GM12801 (cell line): ENCODE measurements around the gene TTC16.

ENCODE experiments used
- CTCF ChIP-seq: IDR thresholded peaks from one replicate; pipeline ENCODE4 v1.5.1; 2011; ENCODE audit warnings: control low read depth; ENCODE audit not compliant: insufficient read length; ENCODE audit errors: extremely low read depth

Gene TTC16

GRCh38 chr9:127690735-127691134, 25.1 kb upstream of the TTC16 start:
- TF ChIP-seq CTCF: no peak

GRCh38 chr9:127692071-127692470, 23.8 kb upstream of the TTC16 start:
- no peak for TF ChIP-seq CTCF

GRCh38 chr9:127693143-127693542, 22.7 kb upstream of the TTC16 start:
- TF ChIP-seq CTCF: no peak

- no peak for TF ChIP-seq CTCF
Measured at GRCh38 chr9:127693697-127694096, 22.2 kb upstream of the TTC16 start.

- no peak for TF ChIP-seq CTCF
Measured at GRCh38 chr9:127694890-127695720, 20.8 kb upstream of the TTC16 start.

- no peak for TF ChIP-seq CTCF
Measured at GRCh38 chr9:127697575-127697974, 18.3 kb upstream of the TTC16 start.

- TF ChIP-seq CTCF: no peak
Measured at GRCh38 chr9:127698386-127698785, 17.5 kb upstream of the TTC16 start.
